ENCODE results near the gene GALNT17. TPM values are rescaled to one million over a fixed set of nuclear protein-coding genes. Genes with fewer than 3 reads are reported as not detected.
"Not testable (repeated sequence)": the region's sequence is repeated elsewhere in the genome, so short reads cannot be mapped to it uniquely, and the experiment has no call there.

GALNT17 gene
- total RNA-seq, 1 donor = 0.36 TPM

DNA sequence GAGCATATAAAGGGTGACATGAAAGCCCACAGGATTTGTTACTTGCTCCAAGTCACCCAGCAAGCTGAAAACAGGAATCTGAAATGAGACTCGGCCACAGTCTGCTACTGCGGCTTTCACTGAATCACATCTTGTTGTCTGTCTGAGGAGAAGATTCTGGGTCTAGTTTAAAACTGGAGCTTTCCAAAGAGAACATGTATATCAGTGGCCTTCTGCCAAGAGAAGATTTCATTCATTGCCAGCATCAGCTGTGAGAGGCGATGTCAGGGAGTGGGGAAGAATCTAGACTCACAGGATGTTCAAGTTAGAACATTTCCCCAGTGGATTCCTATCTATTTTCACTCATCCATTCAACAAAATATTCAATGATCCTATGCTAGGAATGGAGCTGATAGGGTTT lies 122.8 kb downstream of the GALNT17 start:
- Histone ChIP-seq H3K4me2 (ENCODE audit: insufficient read depth, low read length) (no peak overlapping the region), H3K79me2 (ENCODE audit: insufficient read depth, low read length) (no peaks in the 10 kb centered on the region), H3K36me3 (ENCODE audit: insufficient read depth, low read length) (no peaks in the 10 kb centered on the region), H3K4me1 (ENCODE audit: insufficient read depth, low read length) (no peaks in the 10 kb centered on the region), H2AFZ (ENCODE audit: low read length) (no peak overlapping the region), H3K9me3 (ENCODE audit: low read depth, low read length) (no peaks in the 10 kb centered on the region), H4K20me1 (ENCODE audit: insufficient read depth, low read length) (no peaks in the 10 kb centered on the region), H3K27me3 (ENCODE audit: insufficient read depth, low read length) (no peaks in the 10 kb centered on the region), H3K27ac (ENCODE audit: low read depth, low read length) (no peak overlapping the region), H3K4me3 (ENCODE audit: insufficient read depth, low read length) (no peak overlapping the region)
- TF ChIP-seq, protein P1, sequence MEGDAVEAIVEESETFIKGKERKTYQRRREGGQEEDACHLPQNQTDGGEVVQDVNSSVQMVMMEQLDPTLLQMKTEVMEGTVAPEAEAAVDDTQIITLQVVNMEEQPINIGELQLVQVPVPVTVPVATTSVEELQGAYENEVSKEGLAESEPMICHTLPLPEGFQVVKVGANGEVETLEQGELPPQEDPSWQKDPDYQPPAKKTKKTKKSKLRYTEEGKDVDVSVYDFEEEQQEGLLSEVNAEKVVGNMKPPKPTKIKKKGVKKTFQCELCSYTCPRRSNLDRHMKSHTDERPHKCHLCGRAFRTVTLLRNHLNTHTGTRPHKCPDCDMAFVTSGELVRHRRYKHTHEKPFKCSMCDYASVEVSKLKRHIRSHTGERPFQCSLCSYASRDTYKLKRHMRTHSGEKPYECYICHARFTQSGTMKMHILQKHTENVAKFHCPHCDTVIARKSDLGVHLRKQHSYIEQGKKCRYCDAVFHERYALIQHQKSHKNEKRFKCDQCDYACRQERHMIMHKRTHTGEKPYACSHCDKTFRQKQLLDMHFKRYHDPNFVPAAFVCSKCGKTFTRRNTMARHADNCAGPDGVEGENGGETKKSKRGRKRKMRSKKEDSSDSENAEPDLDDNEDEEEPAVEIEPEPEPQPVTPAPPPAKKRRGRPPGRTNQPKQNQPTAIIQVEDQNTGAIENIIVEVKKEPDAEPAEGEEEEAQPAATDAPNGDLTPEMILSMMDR (IDR thresholded peaks at IDR 0.05; ENCODE audit: extremely low read depth, low read depth, low read length) = no peak
- DNase-seq (ENCODE audit: insufficient read length, low spot score, missing footprints) = no peak

DNA sequence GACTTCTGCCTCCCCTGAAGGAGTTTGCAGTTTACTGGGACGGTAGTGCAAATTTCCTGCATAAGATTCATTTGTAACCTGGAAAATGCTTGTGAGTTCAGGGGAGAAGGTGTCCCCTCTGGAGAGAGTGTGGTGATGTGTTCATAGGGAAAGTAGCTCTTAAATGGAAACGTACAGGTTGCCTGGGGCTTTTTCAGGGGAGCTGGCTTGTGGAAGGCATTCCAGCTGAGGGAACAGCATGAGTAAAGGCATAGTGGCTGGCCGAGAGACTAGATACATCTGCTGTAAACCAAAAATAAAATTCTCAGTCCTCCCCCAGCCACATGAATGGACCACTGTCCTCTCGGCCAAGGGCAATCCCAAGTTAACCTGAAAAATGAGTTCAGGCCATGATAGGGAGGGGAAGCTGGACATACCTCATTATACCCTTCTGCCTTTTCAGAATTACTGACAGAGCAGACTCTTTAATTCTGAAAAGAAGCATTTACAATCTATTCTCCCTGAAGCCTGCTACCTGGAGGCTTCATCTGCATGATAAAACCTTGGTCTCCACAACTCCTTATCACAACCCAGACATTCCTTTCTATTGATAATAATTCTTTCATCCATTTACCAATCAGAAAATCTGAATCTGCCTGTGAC lies 123.7 kb downstream of the GALNT17 start:
- H3K36me3 ChIP-seq (ENCODE audit: insufficient read depth, low read length) = no peaks in the 10 kb centered on the region
- DNase-seq (ENCODE audit: insufficient read length, low spot score, missing footprints) = no peak
- H3K4me3 ChIP-seq (ENCODE audit: insufficient read depth, low read length) = no peak overlapping the region
- no peaks in the 10 kb centered on the region for H4K20me1 ChIP-seq (ENCODE audit: insufficient read depth, low read length)
- H3K4me1 ChIP-seq (ENCODE audit: insufficient read depth, low read length) = no peaks in the 10 kb centered on the region
- H3K79me2 ChIP-seq (ENCODE audit: insufficient read depth, low read length) = no peaks in the 10 kb centered on the region
- no peak overlapping the region for H2AFZ ChIP-seq (ENCODE audit: low read length)
- H3K4me2 ChIP-seq (ENCODE audit: insufficient read depth, low read length) = no peak overlapping the region
- H3K27me3 ChIP-seq (ENCODE audit: insufficient read depth, low read length) = no peaks in the 10 kb centered on the region
- H3K27ac ChIP-seq (ENCODE audit: low read depth, low read length) = no peak overlapping the region
- H3K9me3 ChIP-seq (ENCODE audit: low read depth, low read length) = no peaks in the 10 kb centered on the region
- TF ChIP-seq, protein P1 (IDR thresholded peaks at IDR 0.05; ENCODE audit: extremely low read depth, low read depth, low read length) = no peak

DNA sequence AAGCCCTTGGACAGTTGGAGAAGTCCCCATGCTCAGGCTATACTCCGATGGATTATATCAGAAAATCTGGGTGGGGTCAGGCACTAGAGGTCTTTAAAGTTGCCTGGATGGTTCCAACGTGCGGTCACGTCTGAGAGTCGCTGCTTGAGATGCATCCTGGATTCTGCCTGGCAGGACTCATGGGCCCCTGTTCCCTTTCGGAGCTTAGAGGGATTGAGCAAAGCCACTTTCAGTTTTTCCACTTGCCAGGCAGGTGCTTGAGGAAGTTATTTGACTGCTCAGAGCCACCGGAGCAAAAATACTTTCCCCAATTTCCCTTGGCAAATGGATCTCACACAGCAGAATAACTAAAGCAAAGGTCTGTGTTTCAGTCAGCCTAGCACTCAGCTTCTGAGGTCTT lies 129.1 kb downstream of the GALNT17 start:
- no peak for DNase-seq (ENCODE audit: insufficient read length, low spot score, missing footprints)

DNA sequence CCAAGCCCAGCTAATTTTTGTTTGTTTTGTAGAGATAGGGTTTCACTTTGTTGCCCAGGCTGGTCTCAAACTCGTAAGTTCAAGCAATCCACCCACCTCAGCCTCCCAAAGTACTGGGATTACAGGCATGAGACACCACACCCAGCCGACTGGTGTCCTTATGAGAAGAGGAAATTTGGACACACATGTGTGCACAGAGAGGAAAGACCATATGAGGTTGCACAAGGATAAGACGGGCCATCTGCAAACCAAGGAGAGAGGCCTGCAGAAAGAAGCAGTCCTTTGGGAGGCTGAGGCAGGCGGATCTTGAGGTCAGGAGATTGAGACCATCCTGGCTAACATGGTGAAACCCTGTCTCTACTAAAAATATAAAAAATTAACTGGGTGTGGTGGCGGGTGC lies 130.9 kb downstream of the GALNT17 start:
- H3K4me3 ChIP-seq (ENCODE audit: insufficient read depth, low read length); H3K27me3 ChIP-seq (ENCODE audit: insufficient read depth, low read length); H3K4me1 ChIP-seq (ENCODE audit: insufficient read depth, low read length); H2AFZ ChIP-seq (ENCODE audit: low read length); H3K27ac ChIP-seq (ENCODE audit: low read depth, low read length); H4K20me1 ChIP-seq (ENCODE audit: insufficient read depth, low read length); H3K9me3 ChIP-seq (ENCODE audit: low read depth, low read length); H3K36me3 ChIP-seq (ENCODE audit: insufficient read depth, low read length); H3K4me2 ChIP-seq (ENCODE audit: insufficient read depth, low read length); DNase-seq (ENCODE audit: insufficient read length, low spot score, missing footprints); H3K79me2 ChIP-seq (ENCODE audit: insufficient read depth, low read length): not testable (repeated sequence)

More for the DNA sequence above, 129.1 kb downstream of the GALNT17 start:
- H3K4me2 ChIP-seq (ENCODE audit: insufficient read depth, low read length) = no peak overlapping the region
- no peak overlapping the region for H3K4me3 ChIP-seq (ENCODE audit: insufficient read depth, low read length)
- H2AFZ ChIP-seq (ENCODE audit: low read length) = no peak overlapping the region
- no peaks in the 10 kb centered on the region for H3K27me3 ChIP-seq (ENCODE audit: insufficient read depth, low read length)
- no peaks in the 10 kb centered on the region for H3K4me1 ChIP-seq (ENCODE audit: insufficient read depth, low read length)
- no peaks in the 10 kb centered on the region for H3K79me2 ChIP-seq (ENCODE audit: insufficient read depth, low read length)
- H3K27ac ChIP-seq (ENCODE audit: low read depth, low read length) = no peak overlapping the region
- H3K36me3 ChIP-seq (ENCODE audit: insufficient read depth, low read length) = no peaks in the 10 kb centered on the region
- H3K9me3 ChIP-seq (ENCODE audit: low read depth, low read length) = no peaks in the 10 kb centered on the region
- H4K20me1 ChIP-seq (ENCODE audit: insufficient read depth, low read length) = no peaks in the 10 kb centered on the region
- TF ChIP-seq, protein P1 (IDR thresholded peaks at IDR 0.05; ENCODE audit: extremely low read depth, low read depth, low read length) = no peak
